ENCODE measurements around the gene PDXDC1.
"Not testable (repeated sequence)": the region's sequence is repeated elsewhere in the genome, so short reads cannot be mapped to it uniquely, and the experiment has no call there.

The PDXDC1 gene

GRCh38 chr16:14998300-14998699 lies 23.5 kb downstream of the PDXDC1 start:
- not testable (repeated sequence) for H3K4me3 ChIP-seq (ENCODE audit: severe bottlenecking); H3K4me1 ChIP-seq (ENCODE audit: insufficient read depth, poor library complexity, severe bottlenecking); H3K27ac ChIP-seq (ENCODE audit: poor library complexity, severe bottlenecking); H3K27me3 ChIP-seq (ENCODE audit: insufficient read depth, poor library complexity, severe bottlenecking); H3K9me3 ChIP-seq (ENCODE audit: severe bottlenecking); ATAC-seq (ENCODE audit: low read depth); DNase-seq (ENCODE audit: low spot score)
- peaks cover 29% of the 10 kb centered on the region for H3K36me3 ChIP-seq (ENCODE audit: low read depth)

- H3K27me3 ChIP-seq (ENCODE audit: insufficient read depth, poor library complexity, severe bottlenecking); DNase-seq (ENCODE audit: low spot score); H3K4me3 ChIP-seq (ENCODE audit: severe bottlenecking); H3K27ac ChIP-seq (ENCODE audit: poor library complexity, severe bottlenecking); H3K9me3 ChIP-seq (ENCODE audit: severe bottlenecking); ATAC-seq (ENCODE audit: low read depth); H3K4me1 ChIP-seq (ENCODE audit: insufficient read depth, poor library complexity, severe bottlenecking): not testable (repeated sequence)
- H3K36me3 ChIP-seq (ENCODE audit: low read depth), result peaks cover 41% of the 10 kb centered on the region
Measured at GRCh38 chr16:14999845-15000244, 25.0 kb downstream of the PDXDC1 start.

GRCh38 chr16:15002448-15002847 lies 27.6 kb downstream of the PDXDC1 start:
- peaks cover 58% of the 10 kb centered on the region for H3K36me3 ChIP-seq (ENCODE audit: low read depth)
- not testable (repeated sequence) for H3K27ac ChIP-seq (ENCODE audit: poor library complexity, severe bottlenecking); H3K9me3 ChIP-seq (ENCODE audit: severe bottlenecking); H3K4me3 ChIP-seq (ENCODE audit: severe bottlenecking); H3K4me1 ChIP-seq (ENCODE audit: insufficient read depth, poor library complexity, severe bottlenecking); ATAC-seq (ENCODE audit: low read depth); H3K27me3 ChIP-seq (ENCODE audit: insufficient read depth, poor library complexity, severe bottlenecking); DNase-seq (ENCODE audit: low spot score)

GRCh38 chr16:15005357-15006132 lies 30.7 kb downstream of the PDXDC1 start:
- not testable (repeated sequence) for DNase-seq (ENCODE audit: low spot score); H3K9me3 ChIP-seq (ENCODE audit: severe bottlenecking); H3K27ac ChIP-seq (ENCODE audit: poor library complexity, severe bottlenecking); H3K27me3 ChIP-seq (ENCODE audit: insufficient read depth, poor library complexity, severe bottlenecking); H3K4me1 ChIP-seq (ENCODE audit: insufficient read depth, poor library complexity, severe bottlenecking); H3K4me3 ChIP-seq (ENCODE audit: severe bottlenecking); ATAC-seq (ENCODE audit: low read depth)
- H3K36me3 ChIP-seq (ENCODE audit: low read depth), result peaks cover 66% of the 10 kb centered on the region

- H3K27ac ChIP-seq (ENCODE audit: poor library complexity, severe bottlenecking); DNase-seq (ENCODE audit: low spot score); H3K9me3 ChIP-seq (ENCODE audit: severe bottlenecking); H3K4me3 ChIP-seq (ENCODE audit: severe bottlenecking); H3K27me3 ChIP-seq (ENCODE audit: insufficient read depth, poor library complexity, severe bottlenecking); ATAC-seq (ENCODE audit: low read depth); H3K4me1 ChIP-seq (ENCODE audit: insufficient read depth, poor library complexity, severe bottlenecking): not testable (repeated sequence)
- peaks cover 68% of the 10 kb centered on the region for H3K36me3 ChIP-seq (ENCODE audit: low read depth)
Measured at GRCh38 chr16:15008647-15009046, 33.8 kb downstream of the PDXDC1 start.

GRCh38 chr16:15012941-15013340 lies 38.1 kb downstream of the PDXDC1 start:
- DNase-seq (ENCODE audit: low spot score); ATAC-seq (ENCODE audit: low read depth); H3K4me1 ChIP-seq (ENCODE audit: insufficient read depth, poor library complexity, severe bottlenecking); H3K4me3 ChIP-seq (ENCODE audit: severe bottlenecking); H3K27ac ChIP-seq (ENCODE audit: poor library complexity, severe bottlenecking); H3K9me3 ChIP-seq (ENCODE audit: severe bottlenecking); H3K27me3 ChIP-seq (ENCODE audit: insufficient read depth, poor library complexity, severe bottlenecking): not testable (repeated sequence)
- H3K36me3 ChIP-seq (ENCODE audit: low read depth), result peaks cover 48% of the 10 kb centered on the region

GRCh38 chr16:15015671-15016070 lies 40.8 kb downstream of the PDXDC1 start:
- not testable (repeated sequence) for DNase-seq (ENCODE audit: low spot score); H3K27me3 ChIP-seq (ENCODE audit: insufficient read depth, poor library complexity, severe bottlenecking); H3K4me3 ChIP-seq (ENCODE audit: severe bottlenecking); H3K9me3 ChIP-seq (ENCODE audit: severe bottlenecking); ATAC-seq (ENCODE audit: low read depth); H3K27ac ChIP-seq (ENCODE audit: poor library complexity, severe bottlenecking); H3K4me1 ChIP-seq (ENCODE audit: insufficient read depth, poor library complexity, severe bottlenecking)
- H3K36me3 ChIP-seq (ENCODE audit: low read depth), result peaks cover 49% of the 10 kb centered on the region

GRCh38 chr16:15016354-15016753 lies 41.5 kb downstream of the PDXDC1 start:
- H3K36me3 ChIP-seq (ENCODE audit: low read depth), result peaks cover 45% of the 10 kb centered on the region
- H3K27me3 ChIP-seq (ENCODE audit: insufficient read depth, poor library complexity, severe bottlenecking); H3K27ac ChIP-seq (ENCODE audit: poor library complexity, severe bottlenecking); H3K4me3 ChIP-seq (ENCODE audit: severe bottlenecking); H3K9me3 ChIP-seq (ENCODE audit: severe bottlenecking); H3K4me1 ChIP-seq (ENCODE audit: insufficient read depth, poor library complexity, severe bottlenecking); DNase-seq (ENCODE audit: low spot score); ATAC-seq (ENCODE audit: low read depth): not testable (repeated sequence)

- not testable (repeated sequence) for H3K27me3 ChIP-seq (ENCODE audit: insufficient read depth, poor library complexity, severe bottlenecking); H3K27ac ChIP-seq (ENCODE audit: poor library complexity, severe bottlenecking); H3K9me3 ChIP-seq (ENCODE audit: severe bottlenecking); DNase-seq (ENCODE audit: low spot score); H3K4me3 ChIP-seq (ENCODE audit: severe bottlenecking); H3K4me1 ChIP-seq (ENCODE audit: insufficient read depth, poor library complexity, severe bottlenecking); ATAC-seq (ENCODE audit: low read depth)
- H3K36me3 ChIP-seq (ENCODE audit: low read depth), result peaks cover 52% of the 10 kb centered on the region
Measured at GRCh38 chr16:15016951-15017580, 42.2 kb downstream of the PDXDC1 start.

GRCh38 chr16:15021429-15021828 lies 46.6 kb downstream of the PDXDC1 start:
- H3K27ac ChIP-seq (ENCODE audit: poor library complexity, severe bottlenecking); H3K4me1 ChIP-seq (ENCODE audit: insufficient read depth, poor library complexity, severe bottlenecking); H3K27me3 ChIP-seq (ENCODE audit: insufficient read depth, poor library complexity, severe bottlenecking); H3K4me3 ChIP-seq (ENCODE audit: severe bottlenecking); H3K9me3 ChIP-seq (ENCODE audit: severe bottlenecking); ATAC-seq (ENCODE audit: low read depth); DNase-seq (ENCODE audit: low spot score): not testable (repeated sequence)
- peaks cover 65% of the 10 kb centered on the region for H3K36me3 ChIP-seq (ENCODE audit: low read depth)

Measured in RWPE2 (cell line).